Measurements from ENCODE around the gene FOXE3.

GRCh38 chr1:47433477-47434050 is 17.5 kb downstream of the FOXE3 start:
- no peak for TF ChIP-seq CTCF (IDR thresholded peaks at IDR 0.05; ENCODE audit: insufficient read depth, low read length, poor library complexity, severe bottlenecking)
- no peak for TF ChIP-seq EZH2phosphoT487 (conservative IDR thresholded peaks at IDR 0.05; ENCODE audit: low read length)
